Measurements from ENCODE around the gene RAMP3.

DNA sequence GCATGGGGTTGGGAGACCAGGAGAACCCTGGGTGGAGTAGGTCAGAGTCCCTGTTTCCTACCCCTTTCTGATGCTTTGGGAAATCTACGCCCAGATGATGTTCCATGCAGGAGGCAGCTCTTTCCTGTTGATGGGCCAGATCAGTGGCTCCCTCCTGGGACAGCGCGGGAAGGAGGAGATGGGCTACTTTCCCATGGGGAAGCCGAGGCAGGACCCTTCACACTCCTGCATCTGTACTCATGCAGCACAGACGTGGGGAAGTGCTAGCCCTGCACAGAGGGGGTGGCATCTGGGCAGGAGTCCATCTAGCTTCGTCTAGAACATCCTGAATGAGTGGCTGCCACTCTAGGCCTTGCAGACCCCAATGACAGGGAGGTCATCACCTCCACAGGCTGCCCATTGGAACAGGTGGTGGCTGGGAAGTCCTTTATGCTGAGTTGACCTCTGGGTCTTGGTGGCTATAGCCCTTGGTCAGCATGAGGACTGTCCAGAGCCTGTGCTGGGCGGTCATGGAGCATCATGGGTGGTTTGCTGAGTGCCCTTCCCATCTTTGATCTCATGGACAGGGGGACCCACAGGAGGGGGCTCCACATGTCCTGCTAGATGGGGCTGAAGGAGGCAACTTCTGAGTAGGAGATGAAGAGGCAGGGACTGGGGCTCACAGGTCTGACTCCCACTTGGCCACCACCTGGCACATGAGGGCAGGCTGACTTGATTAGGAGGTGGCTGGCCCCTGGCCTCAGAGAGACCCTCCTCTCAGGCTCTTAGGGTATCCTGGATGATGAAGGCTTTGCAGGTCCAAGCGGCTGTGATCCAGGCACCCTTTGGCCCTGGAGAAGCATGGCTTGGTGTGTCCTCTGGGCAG lies 24.6 kb downstream of the RAMP3 start:
- TF ChIP-seq, protein P1, sequence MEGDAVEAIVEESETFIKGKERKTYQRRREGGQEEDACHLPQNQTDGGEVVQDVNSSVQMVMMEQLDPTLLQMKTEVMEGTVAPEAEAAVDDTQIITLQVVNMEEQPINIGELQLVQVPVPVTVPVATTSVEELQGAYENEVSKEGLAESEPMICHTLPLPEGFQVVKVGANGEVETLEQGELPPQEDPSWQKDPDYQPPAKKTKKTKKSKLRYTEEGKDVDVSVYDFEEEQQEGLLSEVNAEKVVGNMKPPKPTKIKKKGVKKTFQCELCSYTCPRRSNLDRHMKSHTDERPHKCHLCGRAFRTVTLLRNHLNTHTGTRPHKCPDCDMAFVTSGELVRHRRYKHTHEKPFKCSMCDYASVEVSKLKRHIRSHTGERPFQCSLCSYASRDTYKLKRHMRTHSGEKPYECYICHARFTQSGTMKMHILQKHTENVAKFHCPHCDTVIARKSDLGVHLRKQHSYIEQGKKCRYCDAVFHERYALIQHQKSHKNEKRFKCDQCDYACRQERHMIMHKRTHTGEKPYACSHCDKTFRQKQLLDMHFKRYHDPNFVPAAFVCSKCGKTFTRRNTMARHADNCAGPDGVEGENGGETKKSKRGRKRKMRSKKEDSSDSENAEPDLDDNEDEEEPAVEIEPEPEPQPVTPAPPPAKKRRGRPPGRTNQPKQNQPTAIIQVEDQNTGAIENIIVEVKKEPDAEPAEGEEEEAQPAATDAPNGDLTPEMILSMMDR (conservative IDR thresholded peaks at IDR 0.05; ENCODE audit: low read length) = no peak
- no peak for TF ChIP-seq EZH2phosphoT487 (IDR thresholded peaks at IDR 0.05; ENCODE audit: borderline replicate concordance)

All from Loucy (cell line).